Body of pancreas (tissue), 4 donors: ENCODE measurements around the gene C2orf81. TPM values are rescaled to one million over a fixed set of nuclear protein-coding genes. Genes with fewer than 3 reads are reported as not detected.
A peak's percentile ranks its signal among the peaks of the same experiment; 100 is the strongest.

Source experiments
- ATAC-seq: fragments of 150-250 bp; one replicate; pipeline ENCODE4 v1.9.1; 2016
- DNase-seq, 4 donors: peaks; one replicate each; pipeline ENCODE4 v3.0.0-alpha.2; 2019
- H3K27ac ChIP-seq, 4 donors: fragments of 200-600 bp; sonication (generic); 1 replicate in 3 of 4; 2 replicates in 1 of 4; pipeline versions ENCODE4 v1.5.1 to v1.6.1; 2016 to 2019; ENCODE audit warnings: mild to moderate bottlenecking in 1 of 4, mixed read lengths in 1 of 4, moderate library complexity in 1 of 4
- H3K27me3 ChIP-seq, 2 donors: fragments of 200-600 bp; sonication (generic); one replicate each; pipeline ENCODE4 v1.6.0; 2016; ENCODE audit warnings: mild to moderate bottlenecking in 1 of 2
- H3K36me3 ChIP-seq, 2 donors: fragments of 200-600 bp; sonication (generic); replicated peaks in 1 of 2; 2 replicates each; pipeline ENCODE4 v1.5.1; 2016; ENCODE audit warnings: low read depth in 2 of 2; ENCODE audit not compliant: insufficient read depth in 1 of 2
- H3K4me1 ChIP-seq: fragments of 200-600 bp; sonication (generic); one replicate; pipeline ENCODE4 v1.6.0; 2016
- H3K4me3 ChIP-seq, 2 donors: fragments of 200-600 bp; sonication (generic); 1 replicate in 1 of 2; 2 replicates in 1 of 2; pipeline ENCODE4 v1.5.1; 2016 to 2019
- H3K9me3 ChIP-seq, 3 donors: fragments of 200-600 bp; sonication (generic); 1 replicate in 2 of 3; 2 replicates in 1 of 3; pipeline ENCODE4 v1.5.1; 2016
- CTCF ChIP-seq, 7 experiments: fragments of 450-650 bp in 4 of 7; fragments of 200-600 bp in 3 of 7; sonication (generic) in 3 of 7; IDR thresholded peaks; one replicate each; pipeline ENCODE4 v1.5.1; 2016 to 2019; ENCODE audit warnings: antibody characterized with exemption in 7 of 7
- POLR2A ChIP-seq, 3 donors: fragments of 450-650 bp; IDR thresholded peaks; one replicate each; pipeline ENCODE4 v1.6.1; 2016; ENCODE audit warnings: antibody characterized with exemption in 3 of 3, mild to moderate bottlenecking in 2 of 3
- WGBS, 2 donors: methylation state at CpG; one replicate each; pipeline ENCODE4 v1.1.5; 2017; 5-methylcytosine and 5-hydroxymethylcytosine counted together
- intact Hi-C: fragments of 100-400 bp; cut with DNase I; formaldehyde crosslinking; loops from one replicate; pipeline ENCODE4 v1.15.1; 2023
- total RNA-seq, 2 donors: library from RNA; depleted of rRNA; stranded (reverse); fragments of >200 nt; gene quantifications; one replicate each; pipeline ENCODE4 v1.1.0, GENCODE V29; 2016

Gene C2orf81
- total RNA-seq, 2 donors from 2014 or later, result 0.33 to 1.6 TPM

- peak overlapping the region in 3 of 4 donors; percentile 96 to 98 (median 97) for H3K27ac ChIP-seq
- intact Hi-C loops, result no loop called here
- H3K27me3 ChIP-seq, result no peaks in the 10 kb centered on the region
- H3K36me3 ChIP-seq, result no peaks in the 10 kb centered on the region
- H3K9me3 ChIP-seq, result no peaks in the 10 kb centered on the region
- DNase-seq, result no peak
- ATAC-seq, result no peak
- 13 to 26% methylated on average over 3 of the region's 3 CpGs for WGBS, 2 donors
- H3K4me3 ChIP-seq, result no peak overlapping the region
- H3K4me1 ChIP-seq, result peaks cover 39% of the 10 kb centered on the region
- no peak for TF ChIP-seq POLR2A (IDR thresholded peaks at IDR 0.05)
- no peak for TF ChIP-seq CTCF (IDR thresholded peaks at IDR 0.05)
Measured at GRCh38 chr2:74439373-74439772, 18.0 kb upstream of the C2orf81 start.

GRCh38 chr2:74438248-74438647 is 16.8 kb upstream of the C2orf81 start:
- intact Hi-C loops, result no loop called here

GRCh38 chr2:74436848-74437695 is 15.7 kb upstream of the C2orf81 start:
- intact Hi-C loops, result no loop called here

More at GRCh38 chr2:74438248-74438647, 16.8 kb upstream of the C2orf81 start:
- Histone ChIP-seq H3K27me3 (no peaks in the 10 kb centered on the region), H3K27ac (no peak overlapping the region), H3K4me3 (no peak overlapping the region), H3K9me3 (no peaks in the 10 kb centered on the region), H3K4me1 (peaks cover 39% of the 10 kb centered on the region), H3K36me3 (no peaks in the 10 kb centered on the region)
- 87 to 100% methylated on average over 1 of the region's 1 CpG for WGBS, 2 donors
- DNase-seq, result no peak
- no peak for ATAC-seq
- no peak for TF ChIP-seq POLR2A (IDR thresholded peaks at IDR 0.05)
- TF ChIP-seq CTCF (IDR thresholded peaks at IDR 0.05), result no peak

GRCh38 chr2:74436111-74436805 is 14.8 kb upstream of the C2orf81 start:
- Histone ChIP-seq H3K27me3 (no peaks in the 10 kb centered on the region), H3K36me3 (peaks cover 0 to 9% of the 10 kb centered on the region in 2 donors), H3K4me1 (peaks cover 32% of the 10 kb centered on the region), H3K4me3 (no peak overlapping the region), H3K9me3 (no peaks in the 10 kb centered on the region), H3K27ac (no peak overlapping the region)
- intact Hi-C loops, result no loop called here
- no peak for ATAC-seq
- WGBS, 2 donors, result 72 to 83% methylated on average over 12 to 30 of the region's 43 CpGs
- TF ChIP-seq CTCF (IDR thresholded peaks at IDR 0.05) (no peak), POLR2A (IDR thresholded peaks at IDR 0.05) (no peak)
- no peak for DNase-seq

More at GRCh38 chr2:74436848-74437695, 15.7 kb upstream of the C2orf81 start:
- TF ChIP-seq CTCF (IDR thresholded peaks at IDR 0.05) (no peak), POLR2A (IDR thresholded peaks at IDR 0.05) (no peak)
- no peak overlapping the region for H3K4me3 ChIP-seq
- no peak overlapping the region for H3K27ac ChIP-seq
- ATAC-seq (no peak), DNase-seq (no peak)
- no peaks in the 10 kb centered on the region for H3K9me3 ChIP-seq
- peaks cover 32% of the 10 kb centered on the region for H3K4me1 ChIP-seq
- peaks cover 0 to 3% of the 10 kb centered on the region in 2 donors for H3K36me3 ChIP-seq
- 65 to 77% methylated on average over 6 of the region's 6 CpGs for WGBS, 2 donors
- no peaks in the 10 kb centered on the region for H3K27me3 ChIP-seq
